Keratinocyte (primary cell): ENCODE data around the gene CEP57L1.

Source experiments
- CTCF ChIP-seq, 3 experiments: IDR thresholded peaks in 1 of 3; conservative IDR thresholded peaks in 1 of 3; optimal IDR thresholded peaks in 1 of 3; 2 replicates in 2 of 3; 3 replicates in 1 of 3; pipeline versions ENCODE3 to v1.5.1; 2011; ENCODE audit warnings: low read length in 3 of 3, mild to moderate bottlenecking in 3 of 3, moderate library complexity in 2 of 3, control low read depth in 1 of 3, inconsistent platforms in 1 of 3; ENCODE audit not compliant: insufficient read depth in 2 of 3; ENCODE audit errors: extremely low read depth in 1 of 3
- EZH2 ChIP-seq: IDR thresholded peaks from one replicate; pipeline ENCODE4 v1.6.1; 2012; ENCODE audit warnings: inconsistent platforms, mild to moderate bottlenecking, low read length, moderate library complexity

DNA sequence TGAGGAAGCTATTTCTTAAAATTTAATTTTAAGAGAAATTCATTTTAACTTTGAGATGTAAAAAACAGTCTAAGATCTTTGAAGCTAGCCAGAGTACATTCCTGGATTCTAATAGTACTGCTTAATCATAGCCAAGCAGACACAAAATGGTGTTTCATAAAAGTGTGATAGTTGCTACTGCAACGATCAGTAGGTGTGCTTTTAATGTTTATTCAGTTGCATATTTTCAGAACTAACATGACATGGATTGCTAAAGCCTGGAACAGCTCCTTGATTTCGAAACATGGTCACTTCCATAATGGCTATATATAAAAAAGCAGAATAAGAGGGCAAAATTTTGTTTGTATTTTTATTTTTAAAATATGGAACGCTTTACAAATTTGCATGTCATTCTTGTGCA, 36.2 kb upstream of the CEP57L1 start:
- no peak for TF ChIP-seq CTCF (optimal IDR thresholded peaks at IDR 0.05 in 1 of 3, IDR thresholded peaks at IDR 0.05 in 1 of 3, conservative IDR thresholded peaks at IDR 0.05 in 1 of 3; ENCODE audit: extremely low read depth in 1 of 3, insufficient read depth in 2 of 3, low read length in 3 of 3)
- no peak for TF ChIP-seq EZH2
